NCI-H1436 treated with DMSO at 0.1 percent for 48 hours (cell line): Measurements from ENCODE around the gene FBXL22.
"Not testable (repeated sequence)": the region's sequence is repeated elsewhere in the genome, so short reads cannot be mapped to it uniquely, and the experiment has no call there.

Experiments used
- DNase-seq: peaks from one replicate; lab custom pipeline; 2025; lab: John Stamatoyannopoulos, UW

FBXL22 gene

DNA sequence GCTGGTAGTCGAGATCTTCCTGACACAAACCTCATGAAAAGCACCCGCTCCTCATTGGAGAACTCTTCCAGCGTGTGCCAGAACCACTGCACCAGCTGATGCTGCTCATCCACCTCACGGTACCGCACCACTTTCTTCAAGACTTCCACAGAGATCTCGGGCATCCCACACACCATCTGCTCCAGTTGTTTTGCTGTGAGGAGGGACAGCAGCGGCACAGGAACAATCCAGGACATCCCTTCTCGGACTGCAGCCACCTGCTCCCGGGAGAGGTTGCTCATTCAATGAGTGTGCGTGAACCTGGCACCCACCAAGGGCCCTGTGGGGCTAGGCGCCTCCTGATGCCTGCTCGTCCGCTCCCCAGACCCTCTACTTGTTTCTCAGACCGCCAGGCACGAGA is 15.1 kb downstream of the FBXL22 start:
- no peak for DNase-seq

DNA sequence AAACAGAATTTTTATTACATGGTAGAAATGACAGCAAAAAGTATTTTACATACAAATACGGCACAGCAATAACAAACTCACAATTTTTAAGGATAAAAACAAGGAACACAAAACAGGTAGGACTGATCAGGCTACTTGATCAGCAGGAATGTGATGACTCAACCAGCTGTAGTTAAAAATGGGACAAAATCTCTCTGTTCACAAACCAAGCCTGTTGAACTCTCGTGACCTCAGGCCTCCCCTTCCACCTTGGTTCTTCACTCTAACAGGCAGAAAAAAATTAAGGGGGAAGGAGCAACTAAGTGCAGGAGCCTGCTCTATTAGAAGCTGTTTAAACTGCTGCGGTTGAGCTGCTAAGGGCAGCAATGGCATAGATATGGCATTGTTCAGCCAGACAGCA is 18.7 kb downstream of the FBXL22 start:
- no peak for DNase-seq

DNA sequence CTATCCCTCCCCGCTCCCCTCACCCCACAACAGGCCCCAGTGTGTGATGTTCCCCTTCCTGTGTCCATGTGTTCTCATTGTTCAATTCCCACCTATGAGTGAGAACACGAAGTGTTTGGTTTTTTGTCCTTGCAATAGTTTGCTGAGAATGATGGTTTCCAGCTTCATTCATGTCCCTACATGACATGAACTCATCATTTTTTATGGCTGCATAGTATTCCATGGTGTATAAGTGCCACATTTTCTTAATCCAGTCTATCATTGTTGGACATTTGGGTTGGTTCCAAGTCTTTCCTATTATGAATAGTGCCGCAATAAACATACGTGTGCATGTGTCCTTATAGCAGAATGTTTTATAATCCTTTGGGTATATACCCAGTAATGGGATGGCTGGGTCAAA is 20.0 kb downstream of the FBXL22 start:
- DNase-seq: not testable (repeated sequence)

DNA sequence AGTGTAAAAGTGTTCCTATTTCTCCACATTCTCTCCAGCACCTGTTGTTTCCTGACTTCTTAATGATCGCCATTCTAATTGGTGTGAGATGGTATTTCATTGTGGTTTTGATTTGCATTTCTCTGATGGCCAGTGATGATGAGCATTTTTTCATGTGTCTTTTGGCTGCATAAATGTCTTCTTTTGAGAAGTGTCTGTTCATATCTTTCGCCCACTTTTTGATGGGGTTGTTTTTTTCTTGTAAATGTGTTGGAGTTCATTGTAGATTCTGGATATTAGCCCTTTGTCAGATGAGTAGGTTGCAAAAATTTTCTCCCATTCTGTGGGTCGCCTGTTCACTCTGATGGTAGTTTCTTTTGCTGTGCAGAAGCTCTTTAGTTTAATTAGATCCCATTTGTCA is 20.4 kb downstream of the FBXL22 start:
- not testable (repeated sequence) for DNase-seq

GRCh38 chr15:63620760-63621159 is 23.6 kb downstream of the FBXL22 start:
- not testable (repeated sequence) for DNase-seq

GRCh38 chr15:63623232-63623969 is 26.2 kb downstream of the FBXL22 start:
- DNase-seq: no peak

DNA sequence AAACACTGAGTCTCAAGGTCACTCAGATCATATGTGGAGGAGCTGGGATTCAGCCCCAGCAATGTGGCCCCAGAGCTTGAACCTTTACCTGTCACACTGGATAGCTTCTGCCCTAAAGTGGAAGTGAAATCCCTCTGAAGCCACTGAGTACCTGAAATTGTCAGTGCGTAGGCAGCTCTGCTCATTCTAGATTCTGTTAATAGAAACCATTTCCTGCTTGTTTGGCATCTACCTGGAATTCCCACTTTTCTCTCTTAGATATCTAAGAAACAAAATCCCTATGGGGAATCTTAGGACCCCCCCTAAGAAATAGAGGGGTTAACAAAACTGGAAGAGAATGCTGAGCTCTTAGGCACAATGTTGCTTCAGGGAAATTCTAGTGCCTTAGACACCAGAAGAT is 29.8 kb downstream of the FBXL22 start:
- no peak for DNase-seq

DNA sequence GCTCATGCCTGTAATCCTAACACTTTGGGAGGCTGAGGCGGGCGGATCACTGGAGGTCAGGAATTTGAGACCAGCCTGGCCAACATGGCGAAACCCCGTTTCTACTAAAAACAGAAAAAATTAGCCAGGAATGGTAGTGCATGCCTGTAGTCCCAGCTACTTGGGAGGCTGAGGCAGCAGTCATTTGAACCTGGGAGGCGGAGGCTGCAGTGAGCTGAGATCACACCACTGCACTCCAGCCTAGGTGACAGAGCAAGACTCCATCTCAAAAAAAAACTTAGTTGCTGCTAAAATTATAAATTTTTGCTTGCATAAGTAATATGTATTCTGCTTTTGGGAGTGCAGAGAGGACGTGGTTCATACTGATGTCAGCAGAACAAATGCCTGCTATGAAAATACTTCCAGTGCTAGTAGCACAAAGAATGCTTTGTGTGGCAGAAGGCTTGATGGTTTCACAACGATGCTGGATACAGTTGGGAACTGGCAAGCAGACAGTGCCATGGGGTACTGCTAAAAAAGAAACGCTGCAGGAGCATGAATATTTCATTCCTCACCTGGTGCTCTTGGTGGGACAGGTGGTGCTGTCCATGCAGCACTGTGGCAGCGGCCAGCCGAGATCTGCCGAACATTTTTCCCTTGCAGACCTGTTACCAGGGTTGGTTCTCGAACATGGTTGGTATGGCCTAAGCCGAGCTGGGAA is 31.1 kb downstream of the FBXL22 start:
- DNase-seq: no peak

DNA sequence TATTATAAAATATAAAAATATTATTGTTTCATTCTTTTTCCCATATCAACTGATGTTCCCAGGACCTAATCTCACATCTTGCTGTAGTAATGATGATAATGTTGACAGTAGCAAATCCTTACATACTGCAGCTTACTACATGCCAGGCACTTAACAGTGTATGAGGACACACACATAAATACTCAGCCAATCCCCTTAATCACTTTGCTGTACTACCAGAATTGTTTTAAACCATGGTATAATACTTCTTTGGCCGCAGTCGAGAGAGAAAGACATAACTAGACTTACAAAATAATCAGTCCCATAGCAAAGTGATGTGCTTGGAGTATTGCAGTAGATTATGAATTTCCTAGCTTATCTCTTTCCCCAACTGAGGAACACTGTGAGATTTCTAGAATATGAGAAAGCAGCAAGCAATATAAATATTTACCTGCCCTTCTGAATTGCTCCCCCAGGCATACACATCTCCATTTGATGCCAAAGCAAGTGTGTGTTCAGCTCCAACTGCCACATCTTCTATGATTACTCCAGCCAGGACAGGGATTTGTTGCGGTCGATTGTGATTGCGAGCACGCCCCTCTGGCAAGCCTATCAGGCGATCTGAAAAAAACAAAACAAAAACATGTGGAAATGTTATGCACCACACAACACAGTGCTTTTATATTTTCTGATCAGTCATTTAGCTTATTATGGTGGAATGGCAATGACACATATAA is 33.0 kb downstream of the FBXL22 start:
- no peak for DNase-seq

- no peak for DNase-seq
Measured at GRCh38 chr15:63633312-63633711, 36.1 kb downstream of the FBXL22 start.

- DNase-seq: no peak
Measured at GRCh38 chr15:63634154-63634553, 37.0 kb downstream of the FBXL22 start.

- DNase-seq: no peak
Measured at GRCh38 chr15:63636518-63637061, 39.4 kb downstream of the FBXL22 start.

GRCh38 chr15:63638839-63639238 is 41.7 kb downstream of the FBXL22 start:
- DNase-seq: no peak

GRCh38 chr15:63640146-63640545 is 43.0 kb downstream of the FBXL22 start:
- DNase-seq: no peak
